CD4-positive, alpha-beta T cell treated with Interleukin-15 for 4 hours (primary cell): ENCODE data around the gene RAB34.
A peak's percentile ranks its signal among the peaks of the same experiment; 100 is the strongest.

Experiments used
- DNase-seq: peaks from one replicate; pipeline ENCODE4 v3.0.0-alpha.2; 2020; ENCODE audit warnings: low spot score

Gene RAB34

DNA sequence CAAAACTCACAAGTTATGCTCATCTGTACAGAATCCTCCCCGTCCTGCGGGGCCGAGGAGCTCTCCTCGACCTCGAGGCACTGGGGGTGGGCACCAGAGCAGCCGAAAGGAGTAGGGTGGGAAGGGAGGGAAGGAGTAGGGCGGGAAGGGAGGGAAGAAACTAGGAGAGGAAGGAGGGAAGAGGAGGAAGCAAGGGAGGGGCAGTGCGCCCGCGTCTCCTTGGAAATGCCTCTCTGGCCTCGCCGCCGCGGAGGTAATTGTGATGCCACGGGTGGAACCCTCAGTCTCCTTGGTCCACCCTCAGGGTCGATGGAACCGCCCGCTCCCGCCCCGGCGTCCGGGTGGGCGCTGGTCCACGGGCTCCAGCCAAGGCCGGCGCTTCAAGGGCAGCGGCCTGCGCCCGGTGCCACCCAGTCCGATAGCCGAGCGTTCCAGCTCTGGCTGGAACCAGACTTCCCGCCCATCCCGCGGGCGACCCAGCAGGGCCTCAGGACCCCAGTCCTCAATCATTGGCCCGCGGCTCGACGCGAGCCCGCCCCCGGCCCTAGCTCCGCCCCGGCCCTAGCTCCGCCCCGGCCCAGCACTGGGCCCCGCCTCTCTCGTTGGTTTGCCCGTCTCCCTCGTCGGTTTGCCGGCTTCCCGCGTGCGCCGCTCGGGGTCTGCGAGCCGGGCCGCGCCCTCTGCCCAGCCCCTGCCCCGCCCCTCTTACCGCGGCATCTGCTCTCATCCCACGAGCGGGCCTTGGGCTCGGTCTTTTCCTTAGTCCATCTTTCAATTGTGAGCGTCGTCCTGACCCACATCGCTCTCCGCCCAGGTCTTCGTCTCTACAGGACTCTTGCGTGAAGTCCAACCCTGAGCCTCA, 6.6 kb downstream of the RAB34 start:
- DNase-seq: peak; percentile 91

DNA sequence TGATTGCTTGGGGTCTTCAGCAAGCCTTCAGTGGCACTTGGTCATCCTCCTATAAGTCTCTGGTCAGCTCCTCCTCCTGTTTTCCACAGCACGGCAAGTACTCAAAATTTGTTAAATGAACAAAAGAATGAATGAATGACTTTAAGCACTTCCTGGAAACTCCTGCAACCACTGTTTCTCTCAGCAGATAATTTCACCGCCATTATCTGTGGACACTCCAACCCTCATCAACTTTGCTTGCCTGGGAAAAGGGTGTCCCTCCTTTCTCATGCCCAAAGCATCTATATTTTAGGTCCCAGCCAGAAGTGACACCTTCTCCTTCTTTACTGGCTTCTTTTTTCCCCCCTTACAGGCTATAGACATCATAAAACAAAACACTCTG, 10.3 kb downstream of the RAB34 start:
- no peak for DNase-seq

DNA sequence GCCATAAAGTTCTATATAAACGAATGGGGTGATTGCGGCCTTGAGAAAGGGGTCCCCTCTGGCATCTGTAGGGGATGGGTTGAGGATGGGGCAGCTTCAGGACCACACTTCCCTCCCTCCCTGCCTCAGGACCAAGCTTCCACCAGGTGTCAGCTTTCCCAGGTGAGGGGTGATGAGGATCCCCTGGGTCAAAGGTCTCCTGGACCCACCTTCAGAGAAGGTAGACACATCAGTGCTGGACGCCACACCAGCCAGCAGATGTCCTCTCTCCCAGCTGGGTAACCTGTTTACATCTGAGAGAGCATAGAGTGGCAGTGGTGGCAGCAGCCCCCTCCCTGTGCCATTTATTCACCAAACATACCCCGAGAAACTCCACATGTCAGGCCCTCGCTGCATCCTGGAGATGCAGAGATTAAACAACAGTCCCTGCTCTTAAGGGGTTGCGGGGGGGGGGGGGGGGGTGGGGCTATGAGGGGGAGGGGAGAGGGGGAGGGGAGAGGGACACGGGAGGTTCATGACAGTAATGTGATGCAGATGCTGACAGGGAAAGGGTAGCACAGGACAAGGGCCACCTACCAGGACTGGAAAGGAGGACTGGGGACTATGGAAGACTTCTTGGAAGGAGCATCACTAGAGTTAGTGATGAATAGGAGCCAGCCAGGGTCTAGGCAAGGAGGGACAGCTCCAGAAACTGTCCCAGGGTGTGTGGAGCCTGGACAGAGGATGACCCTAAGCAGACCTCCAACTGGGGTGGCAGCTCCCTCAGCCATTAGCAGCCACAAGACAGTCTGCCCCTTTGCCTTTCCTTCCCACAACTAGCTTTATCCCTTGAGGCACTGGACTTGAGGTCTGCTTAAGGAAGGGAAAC, 11.0 kb downstream of the RAB34 start:
- DNase-seq: no peak

DNA sequence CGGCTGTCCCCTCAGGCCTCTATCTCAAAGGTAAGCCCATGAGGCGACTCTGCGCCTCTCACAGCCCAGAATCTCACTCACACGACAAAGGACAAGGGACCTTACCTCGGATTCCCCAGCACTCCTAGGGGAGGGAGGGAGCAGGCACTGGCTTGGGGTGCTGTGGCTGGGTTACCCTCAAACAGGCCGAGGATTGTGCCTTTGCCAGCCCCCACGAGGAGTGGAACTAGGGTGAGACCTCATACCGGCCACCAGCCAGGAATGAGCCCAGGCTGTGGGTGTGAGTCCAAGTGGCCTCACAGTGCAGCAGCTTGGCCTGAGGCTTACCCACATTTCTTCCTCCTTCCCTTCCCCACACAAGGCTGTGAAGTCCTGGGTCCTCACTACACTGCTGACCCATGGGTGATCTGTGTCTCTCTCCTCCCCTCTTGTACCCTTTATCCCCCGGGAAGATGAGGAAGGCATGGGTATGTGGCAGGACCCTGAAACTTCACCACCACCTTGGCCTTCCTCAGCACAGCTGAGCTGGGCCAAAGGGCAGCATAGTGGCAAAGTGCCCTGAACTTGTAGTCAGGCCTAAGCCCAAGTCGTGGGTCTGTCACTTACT, 11.8 kb downstream of the RAB34 start:
- no peak for DNase-seq

DNA sequence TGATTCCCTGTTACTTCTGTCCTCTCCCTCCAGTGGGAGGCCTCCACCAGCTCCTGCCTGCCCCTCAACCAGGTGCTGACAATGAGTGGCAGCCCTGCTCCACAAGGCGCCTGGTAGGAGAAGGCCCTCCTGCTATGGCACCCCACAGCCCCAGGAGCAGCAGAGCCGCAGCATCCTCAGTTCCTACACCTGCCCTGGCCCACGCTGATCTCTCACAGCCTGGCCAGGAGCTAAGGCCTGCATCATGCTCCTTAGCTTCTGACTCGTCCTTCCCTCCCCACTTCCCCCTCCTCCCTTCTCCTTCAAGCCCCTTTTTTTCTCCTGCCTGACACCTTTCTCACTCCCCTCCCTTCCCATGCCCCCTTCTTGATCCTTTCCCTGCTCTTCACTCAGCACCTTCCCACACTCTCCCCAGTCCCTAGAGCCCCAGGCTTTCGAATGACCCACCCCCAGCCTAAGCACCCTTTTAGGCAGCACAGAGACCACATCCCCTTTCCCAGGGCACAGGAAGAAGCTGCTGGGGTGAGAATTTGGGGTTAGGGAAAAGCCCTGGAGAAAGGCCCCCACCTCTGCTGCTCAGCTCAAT, 12.5 kb downstream of the RAB34 start:
- DNase-seq: no peak

DNA sequence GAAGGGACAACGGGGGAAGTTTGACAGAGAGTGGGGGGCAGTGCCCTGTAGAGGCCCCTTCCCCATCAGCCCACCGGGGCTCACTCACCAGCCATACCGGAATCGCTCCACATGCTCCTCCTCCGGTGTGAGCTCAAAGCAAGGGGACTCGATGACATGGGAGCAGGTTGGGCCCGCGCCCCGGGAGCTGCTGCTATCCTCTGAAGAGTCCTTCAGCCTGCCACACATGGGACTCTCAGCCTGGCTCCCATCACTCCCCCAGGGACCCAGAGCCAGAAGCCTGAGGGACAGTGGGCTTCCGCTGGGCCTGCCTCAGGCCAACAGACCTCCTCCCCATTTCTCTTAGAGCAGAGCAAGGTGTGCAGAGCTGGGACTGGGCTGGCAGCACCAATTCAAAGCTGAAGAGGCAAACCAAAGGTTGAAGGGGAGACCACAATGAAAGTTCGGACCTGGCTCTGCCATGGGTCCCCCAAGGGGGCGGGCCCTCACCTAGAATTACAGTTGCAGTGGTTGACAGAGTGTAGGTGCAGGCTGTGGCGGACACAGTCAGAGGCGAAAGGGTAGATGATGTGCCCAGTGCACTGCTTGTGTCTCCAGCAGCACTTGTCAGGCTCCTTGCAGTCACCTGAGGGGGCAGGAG, 13.3 kb downstream of the RAB34 start:
- DNase-seq: no peak

DNA sequence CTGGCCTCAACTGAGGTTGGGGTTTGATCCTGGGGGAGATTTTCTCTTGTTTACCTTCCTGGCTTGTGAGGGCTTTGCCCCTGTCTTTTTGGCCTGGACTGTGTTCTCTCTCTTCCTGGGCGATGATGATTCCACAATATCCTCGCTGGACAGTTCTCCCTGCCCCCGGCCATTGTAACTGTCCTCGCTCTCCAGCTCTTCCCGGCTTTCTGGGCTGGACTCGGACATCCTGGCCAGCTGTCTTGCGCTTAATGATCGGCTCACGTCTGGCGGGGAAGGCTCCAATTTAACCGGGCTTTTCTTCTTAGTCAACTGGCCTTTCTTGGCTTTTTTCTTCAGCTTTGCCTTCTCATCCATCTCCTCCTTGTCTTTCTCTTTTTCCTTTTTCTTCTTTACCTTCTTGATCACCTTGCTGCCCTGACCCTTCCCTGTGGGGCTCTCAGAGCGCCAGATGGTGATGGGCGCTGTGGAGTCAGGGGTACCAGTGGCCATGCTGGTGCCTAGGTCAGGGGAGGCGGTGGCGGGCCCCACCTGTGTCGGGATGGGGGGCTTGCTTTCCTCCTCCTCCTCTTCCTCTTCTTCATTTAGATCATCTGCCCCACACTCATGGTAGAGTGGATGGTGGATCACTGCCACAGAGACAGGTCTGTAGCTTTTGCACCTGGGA, 14.0 kb downstream of the RAB34 start:
- DNase-seq: no peak

DNA sequence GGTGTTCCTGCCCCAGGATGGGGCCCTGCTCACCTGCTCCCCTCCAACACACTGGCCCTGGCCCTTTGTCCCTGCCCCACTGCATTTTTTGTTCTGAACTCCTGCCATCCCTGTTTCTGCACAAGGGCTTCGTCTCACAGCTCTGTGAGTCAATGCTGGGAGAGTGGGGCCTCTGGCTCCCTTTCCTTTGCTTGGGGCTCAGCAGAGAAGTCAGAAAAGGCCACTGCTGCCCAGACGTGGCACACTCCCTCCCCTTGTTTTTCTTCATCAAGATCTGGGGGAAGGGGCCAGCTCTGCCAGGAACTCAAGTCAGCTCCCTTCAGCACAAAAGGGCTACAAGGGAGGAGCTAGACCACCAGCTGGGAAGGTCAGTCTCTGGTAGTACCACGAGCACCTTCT, 14.9 kb downstream of the RAB34 start:
- no peak for DNase-seq

DNA sequence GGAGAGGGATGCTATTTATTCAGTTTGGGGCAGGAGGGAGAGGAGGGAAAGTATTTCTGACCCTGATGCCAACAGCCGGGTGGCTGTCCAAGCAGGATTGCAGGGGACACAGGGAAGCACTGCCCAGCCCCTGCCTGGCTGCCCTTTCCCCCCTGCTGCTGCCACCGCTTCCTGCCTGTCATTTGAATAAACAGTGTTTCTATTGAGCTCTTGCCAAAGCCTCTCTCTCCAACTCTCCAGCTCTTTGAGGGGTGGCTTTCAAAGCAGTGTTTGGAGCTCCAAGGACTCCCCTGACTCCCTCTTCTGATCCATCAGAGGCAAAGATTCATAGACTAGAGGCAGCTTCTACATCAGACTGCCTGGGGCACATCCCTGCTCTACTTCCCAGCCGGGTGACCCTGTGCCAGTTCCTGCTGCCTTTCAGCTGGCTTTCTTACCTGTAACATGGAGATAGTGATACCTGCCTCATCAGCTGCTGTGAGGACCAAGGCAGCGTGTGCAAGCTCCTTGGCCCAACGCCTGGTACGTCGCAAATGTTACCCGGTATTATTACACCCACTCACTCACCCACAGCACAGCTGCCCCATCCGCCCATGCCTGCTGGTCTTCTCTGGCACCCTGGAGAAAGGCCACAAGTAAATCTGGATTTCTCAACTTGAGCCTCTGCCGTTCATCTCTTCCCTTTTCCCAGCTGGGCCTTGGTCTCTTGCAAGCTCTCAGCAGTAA, 15.5 kb downstream of the RAB34 start:
- DNase-seq: no peak

DNA sequence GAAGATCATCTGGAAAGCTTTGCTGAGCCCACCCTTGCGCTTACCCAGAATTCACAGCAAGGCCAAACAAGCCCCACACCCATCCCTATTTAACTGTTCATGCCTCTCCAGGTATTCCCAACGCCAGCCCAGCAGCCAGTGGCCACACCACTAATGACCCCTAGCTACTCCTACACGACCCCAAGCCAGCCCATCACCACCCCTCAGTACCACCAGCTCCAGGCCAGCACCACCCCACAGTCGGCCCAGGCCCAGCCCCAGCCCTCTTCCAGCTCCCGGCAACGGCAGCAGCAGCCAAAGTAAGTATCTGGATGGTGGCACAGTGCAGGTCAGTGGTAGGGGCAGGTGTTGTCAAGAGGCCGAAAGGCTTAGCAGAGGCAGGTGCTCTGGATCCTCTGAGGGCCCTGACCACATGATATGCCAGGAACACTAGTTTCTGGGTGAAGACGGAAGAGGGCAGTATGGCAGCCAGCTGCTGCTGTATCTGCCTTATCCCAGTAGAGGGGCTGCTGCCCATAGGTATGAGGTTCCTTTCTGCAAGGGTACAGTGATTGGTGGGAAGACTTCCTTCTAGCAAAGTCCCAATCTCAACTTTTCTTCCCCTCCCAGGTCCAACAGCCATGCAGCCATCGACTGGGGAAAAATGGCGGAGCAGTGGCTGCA, 16.7 kb downstream of the RAB34 start:
- DNase-seq: no peak

DNA sequence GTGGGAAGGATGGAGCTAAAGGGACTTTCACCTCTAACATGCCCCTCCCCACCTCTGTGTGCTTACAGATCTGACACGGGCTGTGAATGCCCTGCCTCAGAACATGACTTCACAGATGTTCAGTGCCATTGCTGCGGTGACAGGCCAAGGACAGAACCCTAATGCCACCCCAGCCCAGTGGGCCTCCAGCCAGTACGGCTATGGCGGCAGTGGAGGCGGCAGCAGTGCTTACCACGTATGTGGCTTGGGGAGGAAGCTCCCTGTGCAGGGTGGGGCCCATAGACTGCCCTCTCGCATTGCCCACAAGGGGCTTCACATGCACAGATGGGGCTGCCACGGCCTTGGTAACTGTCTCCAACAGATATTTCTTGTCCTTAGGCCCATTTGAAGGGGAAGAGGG, 17.4 kb downstream of the RAB34 start:
- no peak for DNase-seq

DNA sequence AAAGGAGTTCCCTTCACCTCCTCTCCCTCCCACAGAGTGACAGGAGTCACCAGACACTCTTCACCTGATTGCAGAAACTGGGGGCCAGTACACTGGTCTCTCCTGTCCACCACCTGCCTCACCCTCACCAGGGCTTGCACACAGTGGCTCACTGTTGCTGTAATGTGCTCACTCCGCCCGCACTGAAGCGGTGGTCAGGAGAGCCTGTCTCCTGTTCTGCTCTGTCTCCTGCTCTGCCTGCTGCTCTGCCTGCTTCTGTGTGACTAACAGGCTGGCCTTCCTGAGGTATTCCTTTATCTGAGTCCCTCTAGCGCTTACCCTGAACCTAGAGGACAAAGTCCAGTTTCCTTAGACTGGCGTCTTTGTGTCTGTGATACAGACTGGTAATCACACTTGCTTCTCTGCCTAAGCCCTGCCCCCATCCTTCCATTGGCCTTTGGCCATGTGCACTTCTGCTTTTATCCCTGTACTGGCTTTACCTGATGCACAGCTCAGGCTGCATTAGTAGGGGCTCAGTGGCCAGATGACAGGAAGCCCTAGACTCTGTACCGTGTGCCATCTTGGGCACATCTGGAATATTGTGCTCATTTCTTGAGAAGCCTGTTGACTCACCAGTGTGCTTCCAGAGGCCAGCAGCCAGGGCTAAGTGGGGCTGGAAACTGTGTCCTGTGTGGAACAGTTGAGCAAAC, 19.3 kb downstream of the RAB34 start:
- DNase-seq: no peak

DNA sequence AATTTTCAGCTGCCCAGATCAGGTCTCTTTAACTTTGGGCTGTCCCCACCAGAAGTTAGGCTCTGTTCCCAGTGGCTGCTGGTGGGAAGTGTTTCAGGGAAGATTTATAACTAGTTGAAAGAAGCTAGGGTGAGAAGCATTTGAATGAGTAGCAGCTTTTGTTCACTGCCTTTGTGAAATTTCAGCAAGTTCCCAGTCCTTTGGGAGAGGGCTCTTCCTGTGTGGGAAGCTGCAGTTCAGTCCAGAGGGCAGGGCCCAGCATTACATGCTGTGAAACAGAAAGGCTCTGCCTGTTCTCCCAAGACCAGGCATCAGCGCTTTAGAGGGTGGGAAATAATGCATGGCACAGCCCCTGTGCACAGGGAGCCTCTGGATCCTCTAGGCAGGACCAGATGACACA, 23.8 kb downstream of the RAB34 start:
- DNase-seq: no peak

DNA sequence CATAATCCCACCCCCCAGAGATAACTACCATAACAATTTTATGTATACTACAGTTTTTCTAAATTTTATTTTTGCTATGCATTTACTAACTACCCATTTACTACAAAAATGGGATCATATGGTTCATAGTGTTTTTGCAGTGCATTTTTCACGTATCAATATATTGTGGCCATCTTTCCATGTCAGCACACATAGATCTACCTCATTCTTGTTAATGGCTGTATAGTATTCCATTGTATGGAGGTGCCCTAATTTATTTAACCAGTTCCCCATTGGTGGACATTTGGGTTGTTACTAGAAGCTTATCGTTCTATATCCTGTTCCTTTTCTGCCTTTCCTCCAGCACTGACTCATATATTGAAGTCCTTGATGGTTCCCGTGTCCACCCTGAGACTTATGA, 28.7 kb downstream of the RAB34 start:
- DNase-seq: no peak

DNA sequence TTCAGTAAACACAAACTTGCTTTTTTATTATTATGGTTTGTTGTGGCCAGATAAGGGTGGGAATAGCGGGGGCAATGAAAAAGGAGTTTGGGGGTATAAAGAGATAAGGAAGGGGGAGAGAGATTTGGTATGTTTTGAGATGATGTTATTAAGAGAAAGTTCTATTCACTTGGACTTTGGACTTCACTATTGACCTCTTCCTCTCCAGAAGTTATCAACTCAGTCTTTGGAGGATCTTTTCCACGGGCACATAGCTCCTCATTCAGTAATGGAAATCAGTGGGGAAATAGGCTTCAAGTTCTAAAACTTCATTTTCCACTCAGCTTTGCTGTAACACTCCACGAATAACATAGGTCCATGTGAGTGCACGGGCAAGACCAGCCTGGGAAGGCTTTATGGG, 29.2 kb downstream of the RAB34 start:
- DNase-seq: no peak

DNA sequence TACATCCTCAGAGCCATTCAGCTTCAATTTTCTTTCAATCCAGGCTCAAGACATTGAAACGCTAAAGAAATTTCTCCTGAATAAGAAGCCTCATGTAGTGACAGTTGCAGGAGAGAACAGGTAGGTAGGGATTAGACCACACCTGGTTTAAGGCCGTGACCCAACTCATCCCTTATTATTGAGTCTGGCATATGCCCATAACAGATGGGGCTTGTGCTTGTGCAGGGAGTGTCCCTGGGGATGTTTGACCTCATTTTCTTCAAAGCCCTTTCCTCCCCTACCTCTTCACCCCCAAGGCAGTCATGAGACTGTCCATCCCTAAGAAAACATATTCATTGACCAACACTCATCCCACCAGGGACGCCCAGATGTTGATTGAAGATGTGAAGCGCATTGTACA, 31.4 kb downstream of the RAB34 start:
- DNase-seq: no peak

DNA sequence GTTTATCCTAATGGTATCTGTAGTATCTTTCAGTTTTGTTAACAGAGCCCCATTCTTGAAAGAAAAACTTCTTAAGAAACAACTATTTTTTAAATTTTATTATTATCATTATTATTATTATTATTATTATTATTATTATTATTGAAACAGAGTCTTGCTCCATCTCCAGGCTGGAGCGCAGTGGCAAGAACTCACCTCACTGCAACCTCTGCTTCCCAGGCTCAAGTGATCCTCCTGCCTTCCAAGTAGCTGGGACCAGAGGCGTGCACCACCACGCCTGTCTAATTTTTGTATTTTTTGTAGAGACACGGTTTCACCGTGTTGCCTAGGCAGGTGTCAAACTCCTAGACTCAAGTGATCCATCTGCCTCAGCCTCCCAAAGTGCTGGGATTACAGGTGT, 32.3 kb downstream of the RAB34 start:
- DNase-seq: no peak

DNA sequence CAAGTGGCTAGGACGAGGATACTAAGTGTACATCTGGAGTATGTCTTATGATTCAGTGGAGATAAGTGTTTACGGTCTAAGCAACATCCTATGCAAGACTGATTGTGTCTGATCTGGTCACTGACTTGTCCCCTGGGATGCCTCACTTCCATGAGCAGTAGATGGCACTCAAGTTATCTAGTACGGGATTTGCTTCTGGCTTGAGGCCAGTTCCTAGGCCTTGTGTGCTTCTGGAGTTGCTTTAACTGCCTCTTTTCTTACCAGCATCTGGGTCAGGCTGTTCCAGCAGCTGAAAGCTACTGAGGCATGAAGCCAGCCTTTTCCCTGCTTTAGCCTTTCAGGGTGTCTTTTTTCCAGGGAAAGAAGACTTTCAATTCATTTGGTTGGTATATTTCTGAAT, 32.7 kb downstream of the RAB34 start:
- DNase-seq: no peak

DNA sequence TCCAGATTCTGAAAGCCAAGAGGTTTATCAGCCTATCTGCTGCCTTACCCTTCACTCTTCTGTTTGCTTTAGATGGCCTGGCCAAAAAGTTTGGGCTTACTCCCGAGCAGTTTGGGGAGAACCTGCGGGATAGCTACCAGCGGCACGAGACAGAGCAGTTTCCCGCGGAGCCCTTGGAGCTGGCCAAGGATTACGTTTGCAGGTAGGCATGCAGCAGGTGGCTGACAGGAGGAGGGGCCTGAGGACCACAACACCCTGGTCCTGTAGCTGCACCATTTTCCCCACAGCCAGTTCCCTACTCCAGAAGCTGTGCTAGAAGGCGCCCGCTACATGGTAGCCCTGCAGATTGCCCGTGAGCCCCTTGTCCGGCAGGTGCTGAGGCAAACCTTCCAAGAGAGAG, 35.0 kb downstream of the RAB34 start:
- DNase-seq: no peak

DNA sequence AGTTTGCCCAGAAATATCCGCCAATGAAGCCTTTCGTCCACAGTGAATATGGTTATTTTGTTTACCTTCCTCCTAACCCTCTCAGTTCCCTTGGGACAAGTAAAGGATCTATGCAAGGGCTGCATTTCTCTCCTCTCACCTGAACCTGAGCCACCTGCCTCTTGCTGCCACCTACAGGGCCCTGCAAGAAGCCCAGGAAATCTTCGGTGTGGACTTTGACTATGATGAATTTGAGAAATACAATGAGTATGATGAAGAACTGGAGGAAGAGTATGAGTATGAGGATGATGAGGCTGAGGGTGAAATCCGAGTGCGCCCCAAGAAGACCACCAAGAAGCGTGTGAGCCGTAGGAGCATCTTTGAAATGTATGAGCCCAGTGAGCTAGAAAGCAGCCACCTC, 41.7 kb downstream of the RAB34 start:
- DNase-seq: no peak
